D721Med (cell line): ENCODE results near the gene DDX56.

Experiments used
- DNase-seq: peaks from one replicate; pipeline ENCODE4 v3.0.0; 2011; ENCODE audit warnings: low spot score; ENCODE audit not compliant: insufficient read length
- FAIRE-seq: peaks from 2 replicates; lab custom pipeline; 2011; peaks lifted over from hg19 to GRCh38; lab: Jason Lieb, UNC
- CTCF ChIP-seq: IDR thresholded peaks from 2 replicates; pipeline ENCODE4 v1.5.1; 2012; ENCODE audit warnings: mild to moderate bottlenecking, control low read depth; ENCODE audit not compliant: insufficient read depth; ENCODE audit errors: missing control alignments

The DDX56 gene

GRCh38 chr7:44580945-44581878 lies 7.5 kb upstream of the DDX56 start:
- FAIRE-seq (no peak), DNase-seq (no peak)
- TF ChIP-seq CTCF, result no peak

- FAIRE-seq (no peak), DNase-seq (no peak)
- TF ChIP-seq CTCF, result no peak
Measured at GRCh38 chr7:44576228-44576627, 2.5 kb upstream of the DDX56 start.

DNA sequence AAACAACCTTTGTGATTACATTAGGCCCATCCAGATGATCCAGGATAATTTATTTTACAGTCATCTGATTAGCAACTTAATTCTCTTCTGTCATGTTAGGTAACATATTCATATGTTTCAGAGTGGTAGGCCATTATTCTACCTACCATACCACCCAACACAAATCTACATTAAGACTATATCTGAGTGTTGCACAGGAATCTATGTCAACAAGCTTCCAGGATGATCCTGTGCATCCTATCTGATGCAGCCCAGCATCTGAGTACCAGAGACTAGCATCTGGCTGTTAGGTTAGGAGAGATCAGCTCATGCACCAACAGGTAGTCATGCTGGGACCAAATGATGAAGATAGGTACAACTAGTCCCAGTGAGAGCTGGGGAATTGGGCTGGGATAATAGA lies 1.3 kb upstream of the DDX56 start:
- DNase-seq (no peak), FAIRE-seq (no peak)
- TF ChIP-seq CTCF, result no peak

GRCh38 chr7:44574287-44574872 lies 672 bp upstream of the DDX56 start:
- DNase-seq (no peak), FAIRE-seq (no peak)
- TF ChIP-seq CTCF, result no peak

DNA sequence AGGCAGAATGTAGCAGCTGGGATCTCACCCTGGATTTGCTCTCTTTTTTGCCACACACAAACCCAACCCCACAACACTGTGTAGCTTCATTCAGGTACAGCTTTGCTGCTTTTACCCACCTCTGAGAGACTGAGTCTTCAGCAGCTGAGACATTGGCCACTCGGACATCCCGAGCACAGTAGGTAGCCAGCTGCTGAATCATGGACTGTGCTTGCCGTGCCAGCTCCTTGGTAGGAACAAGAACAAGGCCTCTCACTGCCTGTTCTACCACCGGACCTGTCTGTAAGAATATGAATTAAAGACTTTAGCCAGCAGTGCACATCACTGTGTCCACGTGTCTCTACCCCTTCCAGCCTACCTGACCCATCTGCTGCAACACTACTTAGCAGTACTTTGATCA lies 937 bp downstream of the DDX56 start:
- no peak for TF ChIP-seq CTCF
- DNase-seq (no peak), FAIRE-seq (no peak)

GRCh38 chr7:44569959-44570358 lies 3.7 kb downstream of the DDX56 start:
- FAIRE-seq (no peak), DNase-seq (no peak)
- no peak for TF ChIP-seq CTCF
